Measurements from ENCODE around the gene SLC2A9.

SLC2A9 gene

DNA sequence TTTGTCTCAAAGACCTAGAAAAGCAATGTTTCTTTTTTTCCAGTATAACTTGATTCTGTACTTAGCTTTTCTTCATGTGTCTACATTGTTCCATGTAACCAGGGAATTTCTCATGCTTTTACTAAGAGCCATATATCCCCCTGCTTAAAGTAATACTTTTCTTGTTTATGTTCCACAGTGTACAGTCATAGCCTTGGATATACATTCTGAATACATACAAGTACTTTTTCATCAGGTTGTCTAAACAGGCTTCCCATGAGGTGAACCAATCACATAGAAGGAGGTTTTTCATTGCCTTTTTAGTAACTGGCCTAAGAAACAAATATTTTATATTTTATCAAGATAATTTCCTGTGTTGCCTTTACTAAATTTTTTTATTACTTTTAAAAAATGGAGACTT, 52.8 kb downstream of the SLC2A9 start:
- no peak for DNase-seq (ENCODE audit: extremely low read depth in 1 of 2, low read depth in 1 of 2)

DNA sequence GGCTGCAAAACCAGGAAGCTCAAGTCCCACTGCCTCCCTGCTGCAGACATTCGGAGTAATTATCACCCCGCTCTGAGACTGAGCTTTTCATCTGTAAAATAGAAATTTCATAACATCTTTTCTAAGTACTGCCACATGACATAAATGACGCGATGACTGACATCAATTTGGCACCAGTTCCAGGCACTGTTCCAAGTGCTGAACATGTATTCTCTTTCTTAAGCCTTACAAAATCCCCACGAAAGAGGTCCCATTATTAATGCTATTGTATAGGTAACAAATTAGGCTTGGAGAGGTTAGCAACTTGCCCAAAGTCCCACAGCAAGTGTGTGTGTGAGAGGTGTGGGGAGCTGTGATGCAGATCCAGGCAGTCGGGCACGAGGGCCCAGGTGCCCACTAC, 56.4 kb downstream of the SLC2A9 start:
- no peak for DNase-seq (ENCODE audit: extremely low read depth in 1 of 2, low read depth in 1 of 2)

DNA sequence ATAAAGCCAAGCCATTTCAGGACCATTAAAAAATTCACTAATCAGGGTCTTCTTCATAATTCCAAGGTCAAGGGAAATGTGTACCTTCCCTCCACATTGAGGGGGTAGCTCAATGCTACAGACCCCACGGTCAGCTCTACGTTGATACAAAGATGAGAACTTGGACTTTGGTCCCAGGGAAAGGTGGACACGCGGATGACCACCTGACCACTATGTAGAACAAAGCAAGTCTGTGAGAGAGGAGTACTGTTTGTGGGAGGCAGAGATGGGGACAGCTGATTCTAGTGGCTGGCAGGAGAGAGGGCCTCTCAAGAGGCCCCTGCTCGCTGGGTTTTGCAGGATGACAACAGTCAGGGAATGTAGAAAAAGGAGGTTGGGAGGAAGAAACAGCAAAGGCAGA, 58.0 kb downstream of the SLC2A9 start:
- no peak for DNase-seq (ENCODE audit: extremely low read depth in 1 of 2, low read depth in 1 of 2)

DNA sequence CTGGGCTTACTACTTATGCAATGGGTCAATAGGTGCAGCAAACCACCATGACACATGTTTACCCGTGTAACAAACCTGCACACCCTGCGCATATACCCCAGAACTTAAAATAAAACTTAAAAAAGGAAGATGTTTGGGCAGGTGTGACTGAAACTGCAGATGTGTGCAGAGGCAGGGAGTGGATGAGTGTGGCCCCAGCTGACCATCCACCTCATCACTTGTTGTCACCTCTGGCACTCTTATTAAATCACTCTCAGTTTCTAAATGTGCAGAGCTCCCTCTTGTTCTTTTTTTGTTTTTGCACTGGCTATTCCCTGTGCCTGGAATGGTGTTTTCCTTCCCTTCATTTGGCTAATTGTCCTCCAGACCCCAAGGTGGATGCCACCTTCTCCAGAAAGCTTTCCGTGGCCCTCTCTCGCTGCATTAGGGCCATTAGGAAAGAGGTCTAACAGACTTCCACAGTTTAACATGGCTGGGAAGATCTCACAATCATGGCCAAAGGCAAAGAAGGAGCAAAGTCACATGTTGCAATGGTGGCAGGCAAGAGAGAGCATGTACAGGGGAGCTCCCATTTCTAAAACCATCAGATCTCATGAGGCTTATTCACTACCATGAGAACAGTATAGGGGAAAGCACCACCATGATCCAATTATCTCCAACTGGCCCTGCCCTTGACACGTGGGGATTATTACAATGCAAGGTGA, 58.5 kb downstream of the SLC2A9 start:
- no peak for DNase-seq (ENCODE audit: extremely low read depth in 1 of 2, low read depth in 1 of 2)

DNA sequence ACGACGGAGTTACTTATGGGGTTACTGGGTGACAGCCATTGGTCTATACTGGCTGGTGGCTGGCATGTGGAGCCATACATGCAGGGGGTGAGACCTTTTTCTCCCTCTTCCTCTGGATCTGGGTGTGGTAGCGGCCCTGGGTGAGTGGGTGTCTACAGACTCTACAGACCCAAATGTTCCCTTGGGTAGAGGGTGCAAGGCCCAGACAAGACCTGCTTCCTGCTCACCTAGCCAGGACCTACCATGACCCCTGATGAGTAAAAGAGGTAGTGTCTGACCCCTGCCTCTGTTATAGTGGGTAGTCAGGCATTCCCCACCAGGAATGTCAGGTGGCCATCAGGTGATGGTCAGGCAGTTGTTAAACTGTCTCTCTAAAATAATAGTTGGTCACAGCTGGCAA, 66.8 kb downstream of the SLC2A9 start:
- DNase-seq (ENCODE audit: extremely low read depth in 1 of 2, low read depth in 1 of 2) = no peak

DNA sequence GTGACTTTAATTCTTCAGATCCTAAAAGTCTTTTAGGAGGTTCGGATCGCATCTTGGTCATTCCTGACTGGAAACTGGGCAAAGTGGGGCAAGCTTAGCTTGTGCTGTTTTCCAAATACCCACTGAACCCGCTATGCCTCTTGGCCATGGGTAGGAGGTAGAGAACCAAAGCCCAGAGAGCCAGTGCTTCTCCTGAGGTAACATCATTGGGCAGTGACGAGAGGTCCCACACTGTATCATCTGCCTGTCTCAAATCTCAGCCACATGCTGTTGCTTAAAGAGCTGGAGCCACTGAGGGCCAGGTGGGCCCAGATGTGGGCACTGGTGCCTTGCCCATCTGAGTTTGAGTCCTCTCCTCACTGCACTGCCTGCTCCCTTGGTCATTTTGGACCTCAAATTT, 68.2 kb downstream of the SLC2A9 start:
- no peak for DNase-seq (ENCODE audit: extremely low read depth in 1 of 2, low read depth in 1 of 2)

DNA sequence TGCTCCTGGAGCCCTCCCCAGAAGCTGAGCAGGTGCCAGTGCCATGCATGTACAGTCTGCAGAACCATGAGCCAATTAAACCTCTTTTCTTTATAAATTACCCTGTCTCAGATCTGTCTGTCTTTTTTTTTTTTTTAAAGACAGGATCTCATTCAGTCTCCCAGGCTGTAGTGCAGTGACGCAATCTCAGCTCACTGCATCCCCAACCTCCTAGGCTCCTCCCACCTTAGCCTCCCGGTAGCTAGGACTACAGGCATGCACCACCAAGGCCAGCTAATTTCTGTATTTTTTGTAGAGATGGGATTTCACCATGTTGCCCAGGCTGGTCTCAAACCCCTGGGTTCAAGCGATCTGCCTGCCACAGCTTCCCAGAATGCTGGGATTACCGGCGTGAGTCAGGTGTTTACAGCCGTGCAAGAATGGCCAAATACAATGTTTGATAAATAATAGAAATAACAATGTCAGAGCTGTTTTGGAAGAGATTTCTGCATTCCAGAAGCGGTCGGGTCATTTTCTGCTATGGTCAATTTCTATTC, 68.8 kb downstream of the SLC2A9 start:
- DNase-seq (ENCODE audit: extremely low read depth in 1 of 2, low read depth in 1 of 2) = no peak

DNA sequence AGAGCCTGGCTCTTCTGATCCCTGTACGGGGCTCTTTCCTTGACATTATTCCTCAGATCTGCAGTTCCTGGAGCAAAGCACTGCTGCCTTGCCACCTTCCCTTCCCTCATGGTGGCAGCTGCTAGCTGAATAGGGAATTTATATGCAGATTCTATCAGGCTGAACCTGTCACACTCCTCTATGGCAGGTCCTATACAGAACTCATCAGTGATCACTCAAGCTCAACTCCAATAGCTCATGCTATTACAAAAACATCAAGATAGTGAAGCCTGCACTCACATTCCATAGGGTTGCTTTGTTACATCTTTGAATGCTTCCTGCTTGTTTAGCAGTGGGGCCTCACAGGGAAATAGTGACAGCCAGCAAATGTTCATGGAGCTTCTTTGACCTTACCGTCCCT, 71.7 kb downstream of the SLC2A9 start:
- DNase-seq (ENCODE audit: extremely low read depth in 1 of 2, low read depth in 1 of 2) = no peak

DNA sequence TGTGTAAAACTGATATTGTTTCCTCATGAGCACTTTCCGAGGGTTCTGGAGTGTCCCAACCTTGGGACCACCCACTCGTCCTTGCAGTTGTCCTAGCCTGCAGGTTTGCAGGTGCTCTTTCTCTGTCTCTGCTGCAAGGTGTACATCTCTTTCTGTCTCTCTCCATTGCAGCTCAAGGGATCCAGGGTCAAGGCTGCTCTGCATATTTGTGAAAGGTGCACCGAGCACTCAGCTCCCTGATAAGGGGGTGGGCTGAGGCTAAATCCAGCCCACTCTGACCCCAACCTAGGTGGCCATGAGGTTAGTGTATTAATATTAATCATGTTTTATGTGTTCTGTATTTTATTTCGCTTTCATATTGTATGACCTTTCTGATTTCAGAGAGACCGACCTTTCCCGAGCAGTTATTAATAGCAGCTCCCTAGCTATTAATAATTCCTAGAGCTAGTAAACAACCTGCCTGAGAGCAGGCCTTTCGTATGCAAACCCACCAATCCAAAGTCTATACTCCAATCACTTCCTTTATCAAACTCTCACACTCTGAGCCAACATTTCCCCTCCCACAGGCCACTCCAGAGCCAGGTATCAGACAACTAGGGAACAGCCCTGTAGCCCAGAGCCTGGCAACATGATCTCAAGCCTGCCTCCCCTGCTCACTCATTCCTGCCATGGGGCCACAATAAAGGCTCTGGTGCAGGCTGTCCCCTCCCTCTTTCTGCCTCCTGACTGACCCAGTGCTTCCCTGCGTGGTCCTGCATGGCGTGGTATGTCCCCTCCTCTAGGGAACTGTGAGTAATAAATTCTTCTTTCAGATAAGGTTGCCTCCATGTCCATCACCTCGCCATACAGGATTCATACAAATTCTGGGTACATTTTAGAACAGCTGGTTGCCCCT, 73.9 kb downstream of the SLC2A9 start:
- no peak for DNase-seq (ENCODE audit: extremely low read depth in 1 of 2, low read depth in 1 of 2)

DNA sequence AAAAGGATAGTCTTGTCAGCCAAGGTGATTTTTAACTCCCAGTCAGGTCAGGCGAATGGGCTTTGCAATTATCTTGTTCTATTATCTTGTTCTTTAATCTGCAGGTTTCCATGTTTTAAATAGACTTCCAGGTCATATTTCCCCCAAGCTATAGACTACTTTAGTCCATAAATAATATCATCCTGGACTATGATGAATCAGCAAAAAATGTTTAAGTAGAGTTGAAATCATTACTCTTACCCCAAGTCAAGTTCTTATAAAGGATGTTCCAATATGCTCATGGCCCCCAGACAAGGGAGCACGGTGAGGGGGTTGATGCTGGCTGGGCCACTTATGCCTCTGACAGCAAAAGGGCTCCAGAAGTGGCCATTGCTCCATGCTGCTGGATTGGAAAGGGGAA, 75.1 kb downstream of the SLC2A9 start:
- DNase-seq (ENCODE audit: extremely low read depth in 1 of 2, low read depth in 1 of 2) = no peak

DNA sequence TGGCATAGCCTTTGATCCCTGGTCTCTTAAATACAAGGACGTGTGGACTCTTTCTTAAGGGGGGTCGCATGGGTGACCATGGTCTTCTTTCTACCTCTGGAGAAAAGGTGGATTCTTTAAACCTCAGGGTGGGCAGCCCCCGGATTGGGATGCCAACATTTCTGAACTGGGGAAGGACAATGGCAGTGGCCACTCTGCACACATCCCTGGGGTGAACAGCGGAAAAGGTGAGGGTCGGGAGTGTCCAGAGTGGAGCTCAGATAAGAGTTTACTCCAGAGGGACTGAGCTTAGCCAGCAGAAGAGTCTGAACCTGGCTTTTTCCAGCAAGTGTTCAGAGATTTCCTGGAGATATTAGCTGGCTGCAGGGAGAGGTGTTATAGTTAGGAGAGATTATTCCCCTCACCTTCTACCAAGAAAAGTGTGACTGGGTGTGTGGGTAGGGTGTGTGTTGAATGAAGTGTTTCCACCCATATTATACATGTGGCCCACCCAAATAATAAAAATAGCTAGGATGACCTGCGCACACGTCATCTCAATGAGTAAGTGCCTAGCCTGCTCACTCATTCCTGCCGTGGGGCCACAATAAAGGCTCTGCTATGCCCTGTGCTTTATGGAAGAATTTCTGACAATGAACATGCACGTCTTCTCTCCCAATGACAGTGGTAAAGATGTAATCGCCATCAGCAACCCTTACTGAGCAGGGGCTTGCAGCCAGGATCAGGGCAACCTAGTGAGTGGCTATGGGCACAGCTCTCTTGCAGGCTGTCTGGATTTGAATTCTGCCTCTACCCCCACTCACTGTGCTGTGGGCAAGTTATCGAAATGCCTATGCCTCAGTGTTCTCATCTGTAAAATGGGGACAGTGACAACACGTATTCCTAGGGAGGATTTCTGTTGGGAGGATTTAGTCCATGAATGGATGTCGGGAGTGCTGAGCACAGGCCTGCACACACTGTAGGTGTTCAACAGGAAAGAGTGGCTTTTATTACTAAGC, 76.6 kb downstream of the SLC2A9 start:
- no peak for DNase-seq (ENCODE audit: extremely low read depth in 1 of 2, low read depth in 1 of 2)

DNA sequence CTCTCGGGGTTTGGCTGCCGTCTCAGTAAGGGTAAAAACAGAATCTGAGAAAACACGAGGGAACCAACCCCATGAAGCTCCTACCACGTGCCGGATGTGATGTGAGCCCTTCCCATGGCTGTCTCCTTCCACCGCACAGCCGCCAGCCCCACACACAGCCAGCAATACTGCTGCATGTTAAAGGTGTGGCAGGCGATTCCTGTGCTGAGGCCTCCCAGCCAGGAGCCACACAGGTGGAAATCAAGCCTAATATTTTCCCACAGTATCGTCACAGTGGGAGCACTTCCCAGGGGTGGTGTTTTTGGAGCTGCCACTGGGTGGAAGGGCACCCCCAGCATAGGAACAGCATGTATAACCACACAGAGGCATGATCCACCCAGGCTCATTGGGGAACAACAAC, 77.5 kb downstream of the SLC2A9 start:
- DNase-seq (ENCODE audit: extremely low read depth in 1 of 2, low read depth in 1 of 2) = no peak

DNA sequence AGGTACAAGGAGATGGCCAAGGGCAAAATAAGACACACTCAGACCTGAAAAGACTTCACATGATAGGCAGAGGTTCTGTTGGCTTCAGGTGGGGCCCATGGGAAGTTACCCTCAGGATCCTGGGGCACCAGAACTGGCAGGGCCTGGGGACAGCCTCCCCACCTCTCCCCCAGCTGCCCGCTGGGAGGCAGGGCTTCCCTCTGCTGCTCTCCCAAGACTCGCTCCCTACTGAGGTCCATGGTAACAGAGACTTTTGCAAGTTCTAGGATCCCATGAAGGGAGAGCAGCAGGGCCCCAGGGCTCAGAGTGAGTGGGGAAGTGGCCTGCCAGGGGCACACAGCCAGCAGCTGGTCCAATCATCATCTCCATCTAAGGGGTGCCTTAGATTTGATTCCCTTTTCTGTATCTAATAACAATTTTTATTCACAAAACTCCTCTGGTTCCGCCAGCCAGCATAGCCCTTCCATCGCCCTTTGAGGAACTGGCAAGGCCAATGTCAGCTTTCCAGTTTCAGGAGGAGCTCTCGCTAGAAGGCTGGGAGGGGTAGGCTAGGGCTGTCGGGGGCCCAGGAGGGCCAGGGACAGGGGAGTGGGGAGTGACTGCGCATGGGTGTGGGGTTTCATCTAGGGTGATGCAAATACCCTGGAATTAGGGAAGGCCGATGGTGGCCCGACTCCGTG, 78.2 kb downstream of the SLC2A9 start:
- DNase-seq (ENCODE audit: extremely low read depth in 1 of 2, low read depth in 1 of 2) = no peak

DNA sequence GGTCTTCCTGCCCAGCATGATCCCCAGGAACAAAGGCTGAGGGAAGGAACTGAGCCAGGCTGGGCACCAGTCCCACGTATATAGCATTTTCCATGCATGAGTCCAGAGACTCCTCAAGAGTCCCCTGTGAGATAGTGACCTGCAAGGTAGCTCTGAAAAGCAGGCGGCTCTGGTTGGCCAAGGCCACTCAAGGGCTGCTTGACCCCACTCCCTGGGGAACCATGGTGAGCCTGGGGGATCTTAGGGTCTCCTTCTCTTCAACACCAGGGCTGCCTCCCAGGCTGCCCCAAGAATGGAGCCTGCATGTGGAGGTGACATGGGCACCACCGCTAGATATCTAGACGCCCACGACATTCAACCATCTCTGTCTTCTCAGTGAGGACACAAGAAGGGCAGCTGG, 79.2 kb downstream of the SLC2A9 start:
- DNase-seq (ENCODE audit: extremely low read depth in 1 of 2, low read depth in 1 of 2) = no peak

DNA sequence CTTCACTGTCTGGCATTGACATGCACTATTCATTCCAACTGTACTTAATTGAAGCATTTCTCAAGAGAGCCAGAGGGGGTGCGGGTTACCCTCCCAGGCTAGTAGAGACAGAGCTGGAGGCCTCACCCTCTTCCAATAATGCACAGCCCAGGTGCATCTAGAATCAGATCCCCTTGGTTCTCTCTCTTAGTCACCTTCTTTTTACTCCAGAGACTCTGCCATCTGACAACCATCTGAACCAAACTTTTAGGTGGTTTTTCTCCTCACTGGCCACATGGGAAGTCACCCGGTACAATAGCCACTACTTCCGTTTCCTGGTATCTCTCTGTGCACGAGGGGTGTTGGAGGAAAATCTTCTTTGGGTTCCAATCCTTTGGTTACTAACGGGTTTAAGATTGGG, 81.3 kb downstream of the SLC2A9 start:
- no peak for DNase-seq (ENCODE audit: extremely low read depth in 1 of 2, low read depth in 1 of 2)

DNA sequence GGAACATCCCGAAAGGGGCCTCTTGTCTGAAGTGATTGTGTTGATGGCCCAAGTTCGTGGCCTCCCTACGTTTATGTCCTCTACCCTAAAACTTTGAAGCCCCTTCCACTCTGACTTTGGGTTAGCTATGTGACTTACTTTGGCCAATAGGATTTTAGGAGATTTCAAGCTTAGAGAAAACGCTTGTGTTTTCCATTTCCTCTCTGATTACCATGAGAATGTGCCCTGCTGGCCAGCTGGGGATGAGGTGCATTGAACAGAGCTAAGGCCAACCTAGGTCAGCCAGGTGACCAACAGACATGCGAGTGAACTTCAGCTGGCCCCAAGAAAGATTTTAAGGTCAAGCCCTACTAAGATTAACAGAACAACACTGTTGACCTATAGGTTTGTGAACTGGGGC, 82.4 kb downstream of the SLC2A9 start:
- no peak for DNase-seq (ENCODE audit: extremely low read depth in 1 of 2, low read depth in 1 of 2)

DNA sequence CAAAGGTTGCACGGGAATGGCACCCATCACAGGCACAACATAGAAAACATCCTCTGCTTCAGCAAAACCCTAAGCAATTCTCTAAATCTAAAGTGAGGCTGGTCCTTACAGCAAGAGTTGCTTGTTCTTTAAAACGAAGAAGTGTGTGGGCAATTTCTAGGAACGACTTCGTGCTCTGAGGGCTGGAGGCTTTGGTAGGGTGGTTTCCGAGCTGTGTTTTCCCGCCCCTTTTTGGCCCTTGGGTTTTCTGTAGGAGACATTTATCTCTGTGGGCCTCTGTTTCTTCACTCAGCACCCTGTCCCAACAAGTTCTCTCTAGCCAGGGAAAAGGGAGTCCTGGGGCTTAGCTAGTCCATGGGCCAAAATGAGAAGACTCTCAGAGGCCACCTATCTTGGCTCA, 84.2 kb downstream of the SLC2A9 start:
- no peak for DNase-seq (ENCODE audit: extremely low read depth in 1 of 2, low read depth in 1 of 2)

DNA sequence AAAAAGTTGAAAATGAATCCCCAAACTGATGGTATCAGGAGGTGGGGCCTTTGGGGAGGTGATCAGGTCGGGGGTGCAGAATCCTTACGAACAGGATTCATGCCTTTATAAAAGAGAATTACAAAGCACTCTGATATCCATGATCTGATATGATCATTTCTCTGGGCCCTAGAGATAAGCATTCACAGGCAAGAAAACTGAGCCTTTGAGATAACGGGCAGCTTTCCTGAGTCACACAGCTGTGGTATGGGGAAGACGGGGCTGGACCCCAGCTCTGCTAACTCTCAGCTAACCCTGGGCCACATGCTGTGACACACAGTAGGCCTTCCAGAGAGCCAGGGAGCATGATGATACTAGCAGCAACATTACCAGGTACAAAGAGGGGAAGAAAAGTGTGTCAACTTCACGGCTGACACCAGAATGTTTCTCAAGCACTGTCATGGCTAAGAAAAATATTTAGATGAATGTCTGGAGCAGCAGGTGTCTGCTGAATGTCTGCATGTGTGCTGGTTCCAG, 85.1 kb downstream of the SLC2A9 start:
- no peak for DNase-seq (ENCODE audit: extremely low read depth in 1 of 2, low read depth in 1 of 2)

DNA sequence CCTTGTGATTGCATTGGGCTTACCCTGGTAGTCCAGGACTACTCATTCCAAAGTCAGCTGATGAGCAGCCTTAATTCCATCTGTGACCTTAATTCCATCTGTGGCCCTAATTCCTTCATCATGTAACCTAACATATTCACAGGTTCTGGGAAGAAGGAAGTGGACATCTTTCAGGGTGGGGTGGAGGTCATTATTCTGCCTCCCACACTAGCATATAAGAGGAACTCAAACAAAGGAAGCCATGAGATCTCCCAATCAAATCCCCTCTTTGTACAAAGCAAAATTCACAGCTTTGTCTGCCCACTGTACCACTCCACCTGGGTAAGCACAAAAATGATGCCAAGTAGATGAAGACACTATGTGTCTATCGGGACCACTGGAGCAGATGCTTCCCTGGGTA, 87.3 kb downstream of the SLC2A9 start:
- DNase-seq (ENCODE audit: extremely low read depth in 1 of 2, low read depth in 1 of 2) = no peak

DNA sequence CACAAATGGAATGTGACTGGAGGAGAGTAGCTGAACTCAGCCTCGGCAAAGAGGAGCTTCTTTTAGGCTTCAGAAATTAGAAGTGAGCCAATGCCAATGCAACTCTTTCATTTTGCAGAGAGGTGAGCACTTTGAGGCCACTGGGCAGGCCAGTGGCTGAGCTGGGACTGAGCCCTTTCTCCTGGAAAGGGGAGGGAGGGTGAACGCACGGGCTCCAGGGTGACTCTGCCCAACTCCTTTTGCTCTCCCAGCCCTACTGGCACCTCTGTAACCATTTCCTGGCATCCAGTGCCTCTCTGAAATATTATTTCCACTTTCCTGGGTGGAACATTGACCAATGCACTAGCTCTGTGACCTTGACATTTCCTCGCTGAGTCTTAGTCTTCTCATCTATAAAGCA, 88.1 kb downstream of the SLC2A9 start:
- no peak for DNase-seq (ENCODE audit: extremely low read depth in 1 of 2, low read depth in 1 of 2)

Data from stimulated activated CD8-positive, alpha-beta memory T cell treated with anti-CD3 and anti-CD28 coated beads, Interleukin-7, amount 100 ng/mL, for 48 hours (primary cell).